Gastroesophageal sphincter (tissue), 3 donors: Measurements from ENCODE around the gene FAM163A.

ENCODE experiments used
- CTCF ChIP-seq, 4 experiments: fragments of 200-600 bp in 2 of 4; fragments of 450-650 bp in 2 of 4; sonication (generic) in 1 of 4; IDR thresholded peaks; one replicate each; pipeline ENCODE4 v1.5.1; 2017 to 2019; ENCODE audit warnings: antibody characterized with exemption in 4 of 4, mild to moderate bottlenecking in 2 of 4, moderate library complexity in 2 of 4
- POLR2A ChIP-seq, 2 donors: fragments of 450-650 bp; IDR thresholded peaks; one replicate each; pipeline ENCODE4 v1.6.1; 2017; ENCODE audit warnings: antibody characterized with exemption in 2 of 2, mild to moderate bottlenecking in 2 of 2, moderate library complexity in 1 of 2

GRCh38 chr1:179781962-179782361 lies 38.9 kb downstream of the FAM163A start:
- TF ChIP-seq CTCF (IDR thresholded peaks at IDR 0.05): no peak
- no peak for TF ChIP-seq POLR2A (IDR thresholded peaks at IDR 0.05)
